RWPE2 (cell line): ENCODE data around the gene FBXO46.
A peak's percentile ranks its signal among the peaks of the same experiment; 100 is the strongest.

Experiments used
- ATAC-seq: fragments of 200-7000 bp; cut with Tn5 transposase; 3 replicates; pipeline ENCODE4 v1.9.1; 2021; ENCODE audit warnings: low read depth
- DNase-seq: peaks from one replicate; pipeline ENCODE4 v3.0.0-alpha.2; 2020; ENCODE audit warnings: low spot score
- H3K27ac ChIP-seq: fragments of 450-650 bp; 2 replicates; pipeline ENCODE4 v1.5.1; 2017; ENCODE audit warnings: mild to moderate bottlenecking; ENCODE audit not compliant: poor library complexity, severe bottlenecking
- H3K27me3 ChIP-seq: fragments of 250-450 bp; sonication (Bioruptor Pico); 2 replicates; pipeline ENCODE4 v1.5.1; 2021; ENCODE audit warnings: mild to moderate bottlenecking, moderate library complexity; ENCODE audit not compliant: insufficient read depth, poor library complexity, severe bottlenecking
- H3K36me3 ChIP-seq: fragments of 250-450 bp; sonication (Bioruptor Pico); 2 replicates; pipeline ENCODE4 v1.5.1; 2020; ENCODE audit warnings: low read depth, mild to moderate bottlenecking, moderate library complexity
- H3K4me1 ChIP-seq: fragments of 250-450 bp; sonication (Bioruptor Pico); 2 replicates; pipeline ENCODE4 v1.5.1; 2021; ENCODE audit warnings: mild to moderate bottlenecking, moderate library complexity; ENCODE audit not compliant: insufficient read depth, poor library complexity, severe bottlenecking
- H3K4me3 ChIP-seq: fragments of 250-450 bp; sonication (Bioruptor Pico); 2 replicates; pipeline ENCODE4 v1.5.1; 2021; ENCODE audit warnings: mild to moderate bottlenecking, moderate library complexity; ENCODE audit not compliant: severe bottlenecking
- H3K9me3 ChIP-seq: fragments of 250-450 bp; sonication (Bioruptor Pico); 2 replicates; pipeline ENCODE4 v1.5.1; 2021; ENCODE audit warnings: mild to moderate bottlenecking, moderate library complexity; ENCODE audit not compliant: severe bottlenecking
- CTCF ChIP-seq: fragments of 450-650 bp; IDR thresholded peaks from one replicate; pipeline ENCODE4 v1.5.1; 2017; ENCODE audit warnings: mild to moderate bottlenecking, moderate library complexity; ENCODE audit not compliant: poor library complexity, severe bottlenecking

FBXO46 gene

GRCh38 chr19:45716359-45717130, 14.2 kb downstream of the FBXO46 start:
- Histone ChIP-seq H3K4me3 (peak overlapping the region; percentile 64), H3K36me3 (peaks cover 32% of the 10 kb centered on the region), H3K27ac (peak overlapping the region; percentile 84), H3K27me3 (no peaks in the 10 kb centered on the region), H3K4me1 (peaks cover 3% of the 10 kb centered on the region), H3K9me3 (no peaks in the 10 kb centered on the region)
- ATAC-seq (peak; percentile 30), DNase-seq (no peak)
- no peak for TF ChIP-seq CTCF

DNA sequence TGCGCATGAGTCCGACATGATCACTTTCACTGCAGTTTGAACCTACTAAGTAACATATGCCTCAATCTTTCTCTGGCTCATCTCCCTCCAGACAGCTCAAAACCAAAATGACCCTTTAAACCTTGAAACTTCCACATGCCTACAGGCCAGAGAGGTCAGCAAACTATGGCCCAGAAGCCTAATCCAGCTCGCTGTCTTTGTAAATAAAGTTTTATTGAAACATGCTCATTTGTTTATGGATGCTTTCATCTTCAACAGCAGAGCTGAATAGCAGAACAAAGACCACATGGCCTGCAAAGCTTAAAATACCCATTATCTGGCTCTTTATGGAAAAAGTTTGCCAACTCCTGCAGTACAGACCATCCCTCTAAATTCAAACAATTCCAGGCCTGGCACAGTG, 15.6 kb downstream of the FBXO46 start:
- Histone ChIP-seq H3K9me3 (no peaks in the 10 kb centered on the region), H3K36me3 (peaks cover 33% of the 10 kb centered on the region), H3K27ac (no peak overlapping the region), H3K4me1 (peaks cover 3% of the 10 kb centered on the region), H3K27me3 (no peaks in the 10 kb centered on the region), H3K4me3 (no peak overlapping the region)
- no peak for ATAC-seq
- no peak for DNase-seq
- TF ChIP-seq CTCF = no peak

GRCh38 chr19:45713141-45713540, 17.6 kb downstream of the FBXO46 start:
- H3K27ac ChIP-seq = no peak overlapping the region
- H3K4me1 ChIP-seq = peaks cover 3% of the 10 kb centered on the region
- TF ChIP-seq CTCF = no peak
- no peaks in the 10 kb centered on the region for H3K9me3 ChIP-seq
- no peaks in the 10 kb centered on the region for H3K27me3 ChIP-seq
- no peak overlapping the region for H3K4me3 ChIP-seq
- DNase-seq = no peak
- peaks cover 26% of the 10 kb centered on the region for H3K36me3 ChIP-seq
- ATAC-seq = no peak

DNA sequence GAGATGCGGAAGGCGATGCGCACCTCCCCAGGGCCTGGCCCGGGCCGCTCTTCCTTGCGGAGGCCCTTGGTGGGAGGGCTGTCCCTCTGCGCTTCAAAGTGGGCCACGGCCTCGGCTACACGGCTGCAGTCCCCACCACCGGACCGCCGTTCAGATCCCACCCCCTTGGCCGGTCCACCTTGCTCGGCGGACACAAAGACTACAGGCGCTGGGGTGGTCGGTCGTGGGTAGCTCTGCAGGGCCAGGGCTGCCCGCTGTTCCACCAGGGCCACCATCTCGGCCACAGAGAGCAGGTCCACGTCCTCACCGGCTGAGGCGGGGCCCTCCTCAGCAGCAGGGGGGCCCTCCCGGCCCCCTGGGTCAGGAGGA, 18.0 kb downstream of the FBXO46 start:
- Histone ChIP-seq H3K9me3 (no peaks in the 10 kb centered on the region), H3K27me3 (no peaks in the 10 kb centered on the region), H3K36me3 (peaks cover 27% of the 10 kb centered on the region), H3K4me1 (no peaks in the 10 kb centered on the region), H3K27ac (no peak overlapping the region), H3K4me3 (no peak overlapping the region)
- TF ChIP-seq CTCF = no peak
- ATAC-seq (no peak), DNase-seq (no peak)
